ENCODE data around the gene APOA1.
"Not testable (repeated sequence)": the region's sequence is repeated elsewhere in the genome, so short reads cannot be mapped to it uniquely, and the experiment has no call there.

The APOA1 gene

GRCh38 chr11:116836632-116836991 is 810 bp downstream of the APOA1 start:
- H3K9ac ChIP-seq (ENCODE audit: low read length), result no peak overlapping the region
- H3K79me2 ChIP-seq (ENCODE audit: insufficient read depth, low read length), result no peaks in the 10 kb centered on the region
- H3K4me2 ChIP-seq (ENCODE audit: low read depth, low read length, poor library complexity, severe bottlenecking), result no peak overlapping the region
- no peaks in the 10 kb centered on the region for H3K36me3 ChIP-seq (ENCODE audit: low read length)
- no peak for TF ChIP-seq EZH2phosphoT487 (conservative IDR thresholded peaks at IDR 0.05; ENCODE audit: low read length)
- no peak for TF ChIP-seq CTCF (IDR thresholded peaks at IDR 0.05; ENCODE audit: insufficient read depth, low read length, poor library complexity, severe bottlenecking)
- H3K9me2 ChIP-seq (replicated peaks; ENCODE audit: insufficient read depth, low read length), result no peaks in the 10 kb centered on the region
- H3K9me3 ChIP-seq (ENCODE audit: insufficient read depth, low read length), result no peaks in the 10 kb centered on the region
- no peaks in the 10 kb centered on the region for H3F3A ChIP-seq (ENCODE audit: insufficient read depth)
- H3K4me3 ChIP-seq (ENCODE audit: insufficient read depth, low read length, poor library complexity, severe bottlenecking), result no peak overlapping the region
- H3K27ac ChIP-seq (ENCODE audit: low read depth, low read length), result no peak overlapping the region
- H2AFZ ChIP-seq (ENCODE audit: low read depth, low read length, severe bottlenecking), result no peak overlapping the region
- no peaks in the 10 kb centered on the region for H3K27me3 ChIP-seq (ENCODE audit: low read length)
- H4K20me1 ChIP-seq (ENCODE audit: low read depth, low read length), result no peaks in the 10 kb centered on the region

- Histone ChIP-seq H3K27me3 (ENCODE audit: low read length) (no peaks in the 10 kb centered on the region), H3K4me3 (ENCODE audit: insufficient read depth, low read length, poor library complexity, severe bottlenecking) (peak overlapping the region; percentile 50), H3K9me2 (replicated peaks; ENCODE audit: insufficient read depth, low read length) (no peaks in the 10 kb centered on the region), H3K79me2 (ENCODE audit: insufficient read depth, low read length) (no peaks in the 10 kb centered on the region), H3K36me3 (ENCODE audit: low read length) (no peaks in the 10 kb centered on the region), H4K20me1 (ENCODE audit: low read depth, low read length) (no peaks in the 10 kb centered on the region), H3K9ac (ENCODE audit: low read length) (peak overlapping the region; percentile 59), H3K9me3 (ENCODE audit: insufficient read depth, low read length) (no peaks in the 10 kb centered on the region), H2AFZ (ENCODE audit: low read depth, low read length, severe bottlenecking) (peak overlapping the region; percentile 96), H3K4me2 (ENCODE audit: low read depth, low read length, poor library complexity, severe bottlenecking) (peak overlapping the region; percentile 73), H3K27ac (ENCODE audit: low read depth, low read length) (no peak overlapping the region), H3F3A (ENCODE audit: insufficient read depth) (no peaks in the 10 kb centered on the region)
- TF ChIP-seq EZH2phosphoT487 (conservative IDR thresholded peaks at IDR 0.05; ENCODE audit: low read length) (no peak), CTCF (IDR thresholded peaks at IDR 0.05; ENCODE audit: insufficient read depth, low read length, poor library complexity, severe bottlenecking) (peak; percentile 62)
These were observed 1.4 kb downstream of the APOA1 start for GRCh38 chr11:116835791-116836631.

- H3K9me2 ChIP-seq (replicated peaks; ENCODE audit: insufficient read depth, low read length), result no peaks in the 10 kb centered on the region
- TF ChIP-seq EZH2phosphoT487 (conservative IDR thresholded peaks at IDR 0.05; ENCODE audit: low read length) (no peak), CTCF (IDR thresholded peaks at IDR 0.05; ENCODE audit: insufficient read depth, low read length, poor library complexity, severe bottlenecking) (no peak)
- no peaks in the 10 kb centered on the region for H3K79me2 ChIP-seq (ENCODE audit: insufficient read depth, low read length)
- no peaks in the 10 kb centered on the region for H3K9me3 ChIP-seq (ENCODE audit: insufficient read depth, low read length)
- H4K20me1 ChIP-seq (ENCODE audit: low read depth, low read length), result no peaks in the 10 kb centered on the region
- no peaks in the 10 kb centered on the region for H3F3A ChIP-seq (ENCODE audit: insufficient read depth)
- peak overlapping the region; percentile 59 for H3K9ac ChIP-seq (ENCODE audit: low read length)
- H3K36me3 ChIP-seq (ENCODE audit: low read length), result no peaks in the 10 kb centered on the region
- peak overlapping the region; percentile 96 for H2AFZ ChIP-seq (ENCODE audit: low read depth, low read length, severe bottlenecking)
- H3K27ac ChIP-seq (ENCODE audit: low read depth, low read length), result no peak overlapping the region
- H3K4me3 ChIP-seq (ENCODE audit: insufficient read depth, low read length, poor library complexity, severe bottlenecking), result peak overlapping the region; percentile 50
- no peaks in the 10 kb centered on the region for H3K27me3 ChIP-seq (ENCODE audit: low read length)
- H3K4me2 ChIP-seq (ENCODE audit: low read depth, low read length, poor library complexity, severe bottlenecking), result peak overlapping the region; percentile 73
These were observed 2.2 kb downstream of the APOA1 start for GRCh38 chr11:116835042-116835772.

GRCh38 chr11:116834535-116835041 is 2.8 kb downstream of the APOA1 start:
- not testable (repeated sequence) for H3K9me2 ChIP-seq (replicated peaks; ENCODE audit: insufficient read depth, low read length); H3K27ac ChIP-seq (ENCODE audit: low read depth, low read length); H2AFZ ChIP-seq (ENCODE audit: low read depth, low read length, severe bottlenecking); H3F3A ChIP-seq (ENCODE audit: insufficient read depth); H3K36me3 ChIP-seq (ENCODE audit: low read length); H3K79me2 ChIP-seq (ENCODE audit: insufficient read depth, low read length); H3K27me3 ChIP-seq (ENCODE audit: low read length); H3K9me3 ChIP-seq (ENCODE audit: insufficient read depth, low read length); H3K4me2 ChIP-seq (ENCODE audit: low read depth, low read length, poor library complexity, severe bottlenecking); H4K20me1 ChIP-seq (ENCODE audit: low read depth, low read length); H3K9ac ChIP-seq (ENCODE audit: low read length); H3K4me3 ChIP-seq (ENCODE audit: insufficient read depth, low read length, poor library complexity, severe bottlenecking)
